ENCODE data around the gene CRABP2.

CRABP2 gene

DNA sequence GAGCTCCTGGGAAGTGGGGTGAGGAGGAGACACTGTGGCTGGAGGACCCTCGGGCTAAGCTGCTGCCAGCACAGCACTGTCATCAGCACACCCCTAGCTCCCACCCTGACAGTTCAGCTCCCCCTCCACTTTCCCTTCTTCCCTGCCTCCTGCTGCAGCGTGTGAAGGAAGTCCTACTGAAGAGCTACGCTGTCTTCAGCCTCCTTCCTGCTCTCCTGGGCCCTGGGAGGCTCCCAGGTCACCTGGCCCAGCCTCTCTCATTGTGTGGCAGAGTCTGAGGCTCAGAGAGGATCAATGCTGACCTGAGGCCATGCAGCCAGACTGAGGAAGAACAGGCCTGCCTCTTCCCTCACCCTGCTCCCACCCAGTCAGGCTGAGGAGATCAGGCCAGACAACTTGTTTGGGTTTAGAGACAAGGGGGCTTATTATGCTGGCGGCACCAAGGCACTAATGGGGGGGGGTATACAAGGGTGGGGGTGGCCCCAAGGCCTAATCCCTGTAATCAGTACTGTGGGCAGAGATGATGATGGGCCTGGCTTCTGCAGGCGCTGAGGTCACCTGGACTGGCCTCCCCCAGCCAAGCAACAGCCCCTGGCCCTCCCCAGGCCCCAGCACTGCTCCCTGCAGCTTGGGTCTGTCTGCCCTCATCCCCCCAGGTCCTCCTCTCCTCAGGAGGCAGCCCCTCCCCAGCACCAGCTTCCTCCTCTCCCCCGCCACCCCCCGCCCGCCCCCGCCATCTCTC, 37.2 kb downstream of the CRABP2 start:
- DNase-seq = no peak

DNA sequence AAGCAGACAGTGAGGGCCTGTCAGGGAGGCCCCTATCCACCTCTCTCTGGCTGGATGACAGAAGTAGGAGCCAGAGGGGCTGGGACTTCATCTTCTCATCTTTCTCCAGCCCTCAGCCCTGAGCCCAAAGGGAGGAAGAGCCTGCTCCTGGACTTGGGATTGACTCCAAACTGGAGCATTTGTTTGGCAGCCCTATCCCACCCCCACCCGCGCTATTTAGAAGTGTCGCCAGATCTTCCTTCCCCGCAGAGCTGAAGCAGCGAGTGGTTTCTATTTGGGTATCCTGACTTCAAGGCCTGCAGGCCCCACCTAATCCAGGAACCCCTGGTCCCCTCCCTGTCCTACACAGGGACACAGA, 37.8 kb downstream of the CRABP2 start:
- DNase-seq = no peak

DNA sequence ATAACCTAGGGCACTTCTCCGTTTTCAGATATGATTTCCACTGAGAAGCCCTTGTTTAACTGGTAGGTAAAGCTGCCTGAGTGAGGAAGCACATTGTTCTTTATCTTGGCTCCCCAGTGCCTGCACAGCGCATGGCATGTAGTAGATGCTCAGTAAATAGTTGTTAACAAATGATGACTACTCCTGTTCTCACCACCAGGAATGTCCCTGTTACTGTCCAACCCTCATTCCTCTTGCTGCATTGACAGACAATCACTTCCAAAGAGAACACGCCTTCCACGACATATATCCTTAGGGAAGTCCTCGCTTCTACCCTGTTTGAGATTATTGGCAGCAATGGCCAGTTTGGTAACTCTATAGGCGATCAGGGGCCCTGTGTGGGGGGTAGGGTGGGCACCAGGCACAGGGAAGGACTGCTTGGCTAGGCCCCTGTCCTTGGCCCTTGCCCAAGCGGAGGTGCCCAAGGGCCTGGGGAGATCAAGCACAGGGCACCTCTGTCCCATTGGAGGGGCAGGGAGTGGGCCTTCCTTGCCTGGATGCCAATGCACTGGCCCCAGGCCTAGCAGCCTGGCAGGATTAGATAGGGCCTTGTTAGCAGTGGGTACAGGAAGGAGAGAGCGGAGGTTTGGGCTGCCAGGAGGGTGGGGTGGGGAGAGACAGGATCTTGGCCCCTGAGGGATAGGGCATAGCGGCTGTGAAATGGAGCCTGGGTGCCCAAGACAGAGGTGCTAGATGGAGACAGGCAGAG, 38.3 kb downstream of the CRABP2 start:
- DNase-seq = no peak

DNA sequence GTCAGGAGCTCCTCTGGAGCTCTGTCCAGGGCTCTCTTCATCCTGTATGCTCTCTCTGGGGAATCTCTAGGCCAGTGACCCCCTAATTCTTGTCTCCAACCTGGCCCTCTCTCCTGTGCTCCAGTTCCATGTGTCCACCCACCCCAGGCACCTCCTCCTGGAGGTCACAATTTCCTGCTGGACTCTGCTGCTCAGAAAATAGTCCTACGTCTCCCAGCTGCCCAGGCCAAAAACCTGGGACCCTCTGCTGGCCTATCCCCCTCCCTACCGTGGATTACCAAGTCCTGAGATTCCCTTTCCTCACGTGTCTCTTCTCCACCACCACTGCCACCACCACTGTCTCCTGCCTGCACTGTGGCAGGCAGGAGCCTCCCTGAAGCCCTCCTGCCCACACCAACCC, 39.8 kb downstream of the CRABP2 start:
- DNase-seq = no peak

DNA sequence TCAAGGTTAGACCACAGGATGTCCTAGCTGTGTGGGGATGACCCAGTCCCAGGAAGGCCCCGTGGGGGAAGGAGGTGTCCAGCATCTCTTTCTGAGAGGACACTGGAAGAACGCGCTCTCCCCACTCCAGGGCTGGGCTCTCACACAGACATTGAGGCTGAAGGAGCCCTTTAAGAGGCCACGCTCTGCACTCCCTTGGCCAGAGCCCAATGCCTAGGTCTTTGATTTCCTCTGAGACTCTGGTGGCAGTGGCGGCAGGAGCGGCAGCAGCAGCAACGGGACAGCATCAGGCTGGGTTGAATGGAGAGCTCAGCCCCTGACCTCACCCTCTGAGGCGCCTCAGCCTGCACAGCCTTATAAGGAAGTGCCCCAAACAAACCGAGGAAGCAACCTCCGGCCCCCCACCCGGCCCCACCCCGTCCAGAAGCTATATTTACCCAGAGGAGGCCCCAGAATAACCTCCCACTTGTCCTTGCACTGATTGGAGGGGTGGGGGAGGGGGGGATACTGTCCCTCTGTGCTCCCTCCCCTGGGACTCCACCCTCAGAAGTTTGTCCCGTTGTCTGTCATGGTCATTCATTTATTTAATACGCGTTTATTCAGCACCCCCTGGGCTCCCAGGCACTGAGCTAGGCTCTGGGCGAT, 40.5 kb downstream of the CRABP2 start:
- DNase-seq = peak in 1 of 2 donors; percentile 12

DNA sequence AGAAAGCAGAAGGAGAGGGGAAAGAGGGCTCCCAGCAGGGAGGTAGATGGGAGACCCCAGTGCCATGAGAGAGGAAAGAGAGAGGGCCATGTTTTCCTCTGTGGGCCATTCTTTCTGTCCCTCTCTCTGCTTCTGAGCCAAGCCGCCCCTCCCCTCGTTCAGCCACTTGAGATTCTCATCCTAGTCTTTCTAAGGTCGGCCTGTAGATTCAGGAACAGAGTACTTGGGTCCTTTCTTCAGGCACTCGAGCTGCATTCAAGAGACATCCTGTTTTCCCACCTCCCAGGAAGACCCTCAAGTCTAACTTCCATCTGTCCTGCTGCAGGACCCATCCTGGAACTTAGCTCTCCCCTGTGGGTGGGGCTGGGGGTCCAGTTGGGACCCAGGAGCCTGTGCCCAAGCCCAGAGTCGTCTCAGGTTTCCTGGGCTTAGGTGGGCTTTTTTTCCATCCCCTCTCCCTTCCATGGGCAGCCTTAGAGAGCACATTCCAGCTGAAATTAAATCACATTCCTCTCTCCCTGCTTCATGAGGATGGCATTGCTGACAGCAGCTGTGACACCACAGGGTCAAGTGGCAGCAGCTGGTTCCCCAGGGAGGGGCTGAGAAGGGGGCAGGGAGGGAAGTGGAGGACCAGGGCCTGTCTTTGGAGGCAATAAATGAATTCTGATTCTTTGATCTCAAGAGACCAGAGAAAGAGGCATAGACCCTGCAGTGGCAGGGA, 41.2 kb downstream of the CRABP2 start:
- DNase-seq = no peak

DNA sequence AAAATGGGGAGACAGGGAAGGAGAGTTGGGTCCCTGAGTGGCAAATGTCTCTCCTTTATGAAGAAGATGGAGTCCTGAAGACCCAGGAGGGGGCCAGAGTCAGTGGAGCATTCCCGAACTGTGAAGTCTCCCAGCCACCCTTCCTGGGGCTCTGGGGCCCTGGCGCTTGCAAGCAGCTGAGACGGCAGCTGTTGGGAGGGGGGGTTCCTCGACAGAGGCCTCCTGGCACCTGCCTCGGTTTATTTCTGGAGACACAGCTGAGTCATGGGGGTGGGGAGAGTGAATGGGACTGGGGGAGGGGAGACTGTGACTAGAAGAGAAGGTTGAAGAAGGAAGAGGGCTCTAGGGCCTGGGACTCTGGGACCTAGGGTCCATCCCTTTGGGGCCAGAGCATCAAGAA, 42.2 kb downstream of the CRABP2 start:
- DNase-seq = no peak

DNA sequence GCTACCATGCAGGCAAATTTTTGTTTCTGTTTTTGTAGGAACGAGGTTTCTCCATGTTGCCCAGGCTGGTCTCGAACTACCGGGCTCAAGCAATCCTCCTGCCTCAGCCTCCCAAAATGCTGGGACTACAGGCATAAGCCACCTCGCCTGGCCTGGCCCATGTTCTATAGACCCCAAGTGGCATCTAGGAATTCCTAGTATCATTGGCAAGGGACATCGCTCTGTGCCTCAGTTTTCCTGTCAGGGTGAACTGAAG, 42.7 kb downstream of the CRABP2 start:
- DNase-seq = no peak

DNA sequence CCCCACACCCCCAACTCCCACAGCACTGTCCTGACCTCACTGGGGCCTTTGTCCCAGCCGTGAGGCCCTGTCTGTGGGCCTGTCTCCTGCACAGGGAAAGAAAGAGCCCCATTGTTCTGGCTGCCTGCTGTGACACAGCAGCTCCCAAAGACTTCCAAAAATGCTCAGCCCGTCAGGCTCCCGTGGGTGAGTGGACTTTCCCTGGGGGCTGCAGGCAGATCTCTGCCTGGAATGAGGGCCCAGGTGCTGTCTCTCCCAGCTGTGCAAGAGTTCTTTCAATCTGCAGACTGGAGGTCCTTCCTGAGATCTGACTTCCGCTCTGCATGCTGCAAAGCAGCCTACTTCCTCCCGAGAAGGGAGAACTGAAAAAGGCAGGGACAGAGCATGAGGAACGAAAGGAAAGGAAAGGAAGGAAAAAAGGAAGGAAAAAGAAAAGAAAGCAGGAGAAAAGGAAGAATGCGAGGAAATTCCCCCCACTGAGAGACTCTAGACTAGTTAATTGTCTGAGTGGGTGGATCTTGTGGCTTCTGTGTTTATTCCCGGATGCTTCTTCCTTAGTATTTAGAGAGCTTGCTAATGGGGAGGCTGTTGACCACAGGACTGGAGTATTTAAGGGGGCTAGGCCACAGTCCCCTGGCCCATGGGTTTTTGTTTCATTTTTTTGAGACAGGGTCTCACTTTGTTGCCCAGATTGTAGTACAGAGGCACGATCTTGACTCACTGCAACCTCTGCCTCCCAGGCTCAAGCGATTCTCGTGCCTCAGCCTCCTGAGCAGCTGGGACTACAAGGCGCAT, 43.2 kb downstream of the CRABP2 start:
- no peak for DNase-seq

DNA sequence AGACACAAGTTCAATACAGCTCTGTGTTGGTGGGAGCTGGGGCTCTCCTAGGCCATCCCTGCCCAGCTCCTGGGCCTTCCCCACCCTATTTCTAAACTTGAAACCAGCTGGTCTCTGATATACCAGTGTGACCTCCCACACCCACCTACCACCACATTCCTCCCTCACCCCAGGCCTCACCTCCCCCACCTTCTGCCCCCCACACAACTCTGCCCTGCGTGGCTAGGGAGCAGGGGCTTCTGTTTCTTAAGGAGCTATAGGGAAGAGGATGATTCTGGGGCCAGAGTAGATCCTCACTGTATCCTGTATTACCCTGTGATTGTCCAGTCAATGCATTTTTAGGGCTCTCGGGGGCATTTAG, 44.7 kb downstream of the CRABP2 start:
- DNase-seq = no peak

DNA sequence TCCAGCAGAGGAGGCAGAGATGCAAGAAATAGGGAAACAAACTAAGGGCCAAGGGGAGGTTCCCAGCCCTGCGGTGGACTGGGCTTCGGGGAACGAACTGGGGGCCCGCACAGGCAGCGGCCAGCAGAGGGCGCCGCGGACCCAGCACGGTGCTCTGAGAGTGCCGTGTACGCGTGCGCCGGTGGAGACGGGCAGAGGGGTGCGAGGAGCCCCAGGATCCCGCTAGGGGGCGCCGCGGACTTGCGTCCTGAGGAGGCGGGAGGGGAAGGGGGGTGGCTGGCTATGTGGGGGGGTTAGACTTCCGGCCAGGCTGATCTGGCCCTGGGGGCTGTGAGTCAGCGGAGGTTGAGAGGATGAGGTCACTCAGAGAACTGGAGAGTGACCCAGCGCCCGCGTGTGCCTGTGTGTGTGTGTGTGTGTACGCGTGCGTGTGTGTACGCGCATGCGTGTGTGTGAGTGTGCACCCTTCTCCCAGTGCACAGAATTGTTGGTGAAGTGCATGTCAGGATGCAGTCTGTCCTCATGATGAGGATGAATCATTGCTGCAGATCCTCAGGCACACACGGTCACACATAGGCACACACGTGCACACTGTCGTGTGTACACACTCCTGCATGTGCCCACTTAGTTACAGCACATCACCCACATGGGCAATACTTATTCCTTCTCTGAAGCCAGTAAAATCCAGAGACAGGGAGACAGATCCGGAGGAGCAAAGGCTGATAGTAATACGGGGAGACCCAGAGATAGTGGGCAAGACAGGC, 45.2 kb downstream of the CRABP2 start:
- peak; percentile 91 to 93 for DNase-seq

DNA sequence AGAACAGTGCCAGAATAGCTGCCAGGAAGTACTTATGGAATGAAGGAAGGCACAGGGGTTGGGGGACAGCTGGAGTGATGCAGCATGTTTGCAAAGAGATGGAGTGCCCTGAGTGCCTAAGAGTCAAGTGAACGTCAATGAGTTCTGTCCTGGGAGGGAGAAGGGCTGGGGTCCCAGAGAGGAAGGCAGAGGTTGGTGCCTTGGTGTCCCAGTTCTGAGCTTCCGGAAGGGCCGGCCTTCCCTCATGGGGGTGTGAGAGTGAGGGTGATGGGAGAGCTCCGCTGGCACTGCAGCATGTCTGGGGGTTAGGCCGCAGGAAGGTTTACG, 45.8 kb downstream of the CRABP2 start:
- no peak for DNase-seq

DNA sequence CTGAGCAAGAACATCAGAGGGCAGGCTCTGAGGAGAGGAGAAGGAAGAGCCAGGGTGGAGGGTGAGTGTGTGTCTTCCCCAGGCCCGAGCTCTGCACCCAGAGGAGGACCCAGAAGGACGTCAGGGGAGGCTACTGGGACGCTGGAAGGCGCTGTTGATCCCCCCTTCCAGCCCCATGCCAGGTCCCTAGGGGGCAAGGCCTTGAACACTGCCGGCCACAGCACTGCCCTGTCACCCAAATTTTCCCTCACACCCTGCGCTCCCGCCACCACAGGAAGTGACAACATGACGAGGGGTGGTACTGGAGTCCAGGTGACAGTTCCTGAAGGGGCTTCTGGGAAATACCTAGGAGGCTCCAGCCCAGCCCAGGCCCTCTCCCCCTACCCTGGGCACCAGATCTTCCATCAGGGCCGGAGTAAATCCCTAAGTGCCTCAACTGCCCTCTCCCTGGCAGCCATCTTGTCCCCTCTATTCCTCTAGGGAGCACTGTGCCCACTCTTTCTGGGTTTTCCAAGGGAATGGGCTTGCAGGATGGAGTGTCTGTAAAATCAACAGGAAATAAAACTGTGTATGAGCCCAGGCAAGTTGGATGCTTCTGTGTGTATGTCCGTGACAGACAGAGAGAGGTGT, 46.3 kb downstream of the CRABP2 start:
- no peak for DNase-seq

DNA sequence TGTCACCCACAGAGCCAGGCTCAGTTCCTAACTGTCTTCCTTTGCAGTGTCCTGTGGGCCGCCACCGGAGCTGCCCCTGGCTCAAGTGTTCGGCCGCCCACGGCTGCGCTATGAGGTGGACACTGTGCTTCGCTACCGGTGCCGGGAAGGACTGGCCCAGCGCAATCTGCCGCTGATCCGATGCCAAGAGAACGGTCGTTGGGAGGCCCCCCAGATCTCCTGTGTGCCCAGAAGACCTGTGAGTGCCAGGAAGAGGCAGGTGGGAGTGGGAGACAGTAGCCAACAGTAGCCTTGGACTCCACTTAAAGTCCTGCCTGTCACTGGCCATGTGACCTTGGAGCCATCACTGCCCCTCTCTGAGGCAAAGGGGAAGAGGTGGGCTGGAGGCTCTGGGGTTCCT, 46.9 kb downstream of the CRABP2 start:
- no peak for DNase-seq

DNA sequence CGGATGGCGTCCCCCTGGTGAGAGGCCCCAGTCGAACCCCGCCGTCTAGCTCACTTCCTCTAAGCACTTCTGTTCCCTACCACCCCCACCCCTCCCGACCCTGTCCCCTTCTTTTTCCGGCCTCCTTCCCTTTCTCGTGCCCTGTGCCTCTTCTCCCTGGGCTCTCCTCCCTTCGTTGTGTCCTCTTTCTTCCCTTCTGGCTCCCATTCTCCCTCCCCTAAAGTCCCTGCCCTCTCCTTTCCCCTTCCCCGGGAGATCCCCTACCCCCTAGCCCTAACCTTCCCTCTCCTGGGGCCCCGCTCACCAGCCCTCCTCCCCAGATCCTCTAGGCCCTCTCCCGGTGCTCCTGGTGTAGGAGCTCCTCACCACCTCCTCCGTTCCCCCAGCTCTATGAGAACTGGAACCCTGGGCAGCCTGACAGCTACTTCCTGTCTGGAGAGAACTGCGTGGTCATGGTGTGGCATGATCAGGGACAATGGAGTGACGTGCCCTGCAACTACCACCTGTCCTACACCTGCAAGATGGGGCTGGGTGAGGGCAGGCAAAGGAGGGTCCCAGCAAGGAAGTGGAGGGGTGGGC, 47.6 kb downstream of the CRABP2 start:
- DNase-seq = no peak

DNA sequence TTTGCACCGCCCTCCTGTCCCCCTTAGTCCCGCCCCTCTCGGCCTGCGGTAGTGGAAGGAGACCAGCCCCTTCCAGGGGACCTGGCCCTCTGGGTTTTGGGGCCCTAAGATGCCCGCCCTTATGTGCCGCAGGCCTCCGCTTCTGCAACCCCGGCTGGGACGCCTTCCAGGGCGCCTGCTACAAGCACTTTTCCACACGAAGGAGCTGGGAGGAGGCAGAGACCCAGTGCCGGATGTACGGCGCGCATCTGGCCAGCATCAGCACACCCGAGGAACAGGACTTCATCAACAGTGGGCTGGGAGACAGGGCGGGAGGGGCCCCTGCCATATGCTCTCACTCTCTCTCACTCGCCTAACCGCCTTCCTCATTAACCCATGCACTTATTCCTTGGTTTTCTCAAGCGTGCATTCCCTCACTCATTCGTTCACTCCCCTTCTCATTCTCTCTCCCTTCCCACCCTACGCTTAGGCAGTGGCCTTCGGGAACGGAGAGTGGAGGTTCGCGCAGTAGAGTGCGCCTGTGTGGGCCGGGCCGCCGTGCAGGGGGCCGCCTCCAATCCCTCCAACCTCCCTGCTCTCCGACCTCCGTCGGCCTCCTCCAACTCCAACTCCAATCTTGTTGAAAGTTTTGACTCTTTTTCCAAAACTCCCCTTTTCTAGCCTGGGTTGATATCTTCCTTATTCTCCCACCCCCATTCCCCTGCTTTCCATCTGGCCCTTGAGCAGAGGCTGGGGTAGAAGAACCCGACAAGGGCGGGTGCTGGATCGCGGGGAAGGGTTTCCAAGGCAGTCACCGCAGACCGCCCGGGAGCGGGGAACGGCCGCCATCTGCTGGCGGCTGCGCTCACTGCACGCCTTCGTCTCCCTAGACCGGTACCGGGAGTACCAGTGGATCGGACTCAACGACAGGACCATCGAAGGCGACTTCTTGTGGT, 48.3 kb downstream of the CRABP2 start:
- DNase-seq = peak in 1 of 2 donors; percentile 37

DNA sequence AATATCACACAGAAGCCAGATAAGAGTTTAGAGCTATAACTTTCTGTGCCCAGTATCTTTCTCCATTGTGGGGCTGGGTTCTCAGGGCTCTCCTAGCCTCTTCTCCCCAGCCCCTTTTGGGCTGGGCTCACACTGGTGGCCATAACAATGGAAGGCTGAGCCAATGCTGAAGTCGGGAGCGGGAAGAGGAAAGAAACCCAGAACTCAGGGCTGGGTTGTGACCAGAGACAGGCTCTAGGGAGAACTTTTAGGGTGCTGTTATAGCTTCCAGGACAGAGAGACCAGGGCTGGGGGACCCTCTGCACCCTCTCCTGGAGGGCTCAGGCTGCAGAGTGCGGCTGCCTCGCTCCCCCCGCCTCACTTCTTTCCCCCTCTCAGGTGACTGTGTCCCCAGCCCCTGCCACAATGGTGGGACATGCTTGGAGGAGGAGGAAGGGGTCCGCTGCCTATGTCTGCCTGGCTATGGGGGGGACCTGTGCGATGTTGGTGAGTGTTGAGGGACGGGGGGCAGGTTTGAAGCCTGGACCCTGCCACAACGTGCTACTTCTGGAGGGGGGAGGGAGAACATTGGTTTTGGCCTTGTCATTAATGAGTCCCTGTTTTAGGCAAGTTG, 49.4 kb downstream of the CRABP2 start:
- no peak for DNase-seq

DNA sequence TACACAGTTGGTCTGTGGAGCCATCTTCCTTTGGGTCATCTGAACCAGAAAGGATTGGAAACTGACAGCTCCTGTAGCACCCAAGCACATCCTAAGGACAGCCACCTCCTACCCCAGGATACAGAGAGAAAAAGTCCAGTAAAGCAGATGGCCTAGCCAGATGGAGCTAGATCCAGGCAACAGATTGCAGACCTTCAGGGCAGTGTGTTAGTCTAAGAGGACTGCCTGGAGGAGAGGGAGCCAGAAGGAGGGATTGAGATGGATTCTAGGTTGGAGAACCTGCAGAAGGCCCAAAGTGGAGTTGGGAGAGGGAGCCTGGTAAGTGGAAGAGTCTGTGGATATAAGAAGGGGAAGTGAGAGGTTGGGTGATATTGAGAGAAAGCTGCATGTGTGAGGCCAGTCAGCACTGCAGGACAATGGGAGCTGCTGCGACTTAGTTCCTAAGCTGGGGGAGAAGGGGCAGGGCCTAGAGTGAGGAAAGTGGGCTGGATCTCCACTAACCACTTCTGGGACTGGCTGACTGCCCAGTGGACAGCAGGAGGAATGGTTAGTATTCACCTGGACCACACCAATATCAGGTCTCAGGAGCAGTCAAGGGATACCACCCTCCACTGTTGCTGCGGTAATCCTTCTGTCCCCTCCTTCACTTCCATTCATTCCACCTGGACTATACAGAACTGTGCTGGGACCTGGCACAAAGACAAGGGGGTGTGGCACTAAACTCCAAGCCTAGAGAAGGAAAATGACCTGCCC, 50.1 kb downstream of the CRABP2 start:
- DNase-seq = no peak

DNA sequence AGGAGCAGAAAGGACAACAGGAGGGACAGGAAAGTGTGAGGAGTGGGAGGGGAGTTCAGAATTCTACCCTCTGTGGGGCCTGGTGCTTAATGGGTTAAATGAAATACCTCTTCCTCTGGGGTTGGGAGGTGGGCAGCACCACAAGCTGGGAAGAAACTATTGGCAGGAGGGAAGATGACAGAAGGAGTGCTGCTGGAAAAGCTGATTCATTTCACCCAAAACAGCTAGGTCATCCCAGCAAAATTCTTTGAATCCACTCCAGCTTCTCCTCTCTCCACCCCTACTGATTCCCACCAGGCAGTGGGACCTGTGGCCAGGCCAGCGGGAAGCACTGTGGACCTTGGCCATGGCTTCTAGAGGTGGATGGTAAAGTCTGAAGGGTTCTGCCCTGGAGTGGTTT, 50.7 kb downstream of the CRABP2 start:
- no peak for DNase-seq

All from bone marrow (tissue), 2 donors.